ENCODE results near the gene OAF.

The OAF gene

DNA sequence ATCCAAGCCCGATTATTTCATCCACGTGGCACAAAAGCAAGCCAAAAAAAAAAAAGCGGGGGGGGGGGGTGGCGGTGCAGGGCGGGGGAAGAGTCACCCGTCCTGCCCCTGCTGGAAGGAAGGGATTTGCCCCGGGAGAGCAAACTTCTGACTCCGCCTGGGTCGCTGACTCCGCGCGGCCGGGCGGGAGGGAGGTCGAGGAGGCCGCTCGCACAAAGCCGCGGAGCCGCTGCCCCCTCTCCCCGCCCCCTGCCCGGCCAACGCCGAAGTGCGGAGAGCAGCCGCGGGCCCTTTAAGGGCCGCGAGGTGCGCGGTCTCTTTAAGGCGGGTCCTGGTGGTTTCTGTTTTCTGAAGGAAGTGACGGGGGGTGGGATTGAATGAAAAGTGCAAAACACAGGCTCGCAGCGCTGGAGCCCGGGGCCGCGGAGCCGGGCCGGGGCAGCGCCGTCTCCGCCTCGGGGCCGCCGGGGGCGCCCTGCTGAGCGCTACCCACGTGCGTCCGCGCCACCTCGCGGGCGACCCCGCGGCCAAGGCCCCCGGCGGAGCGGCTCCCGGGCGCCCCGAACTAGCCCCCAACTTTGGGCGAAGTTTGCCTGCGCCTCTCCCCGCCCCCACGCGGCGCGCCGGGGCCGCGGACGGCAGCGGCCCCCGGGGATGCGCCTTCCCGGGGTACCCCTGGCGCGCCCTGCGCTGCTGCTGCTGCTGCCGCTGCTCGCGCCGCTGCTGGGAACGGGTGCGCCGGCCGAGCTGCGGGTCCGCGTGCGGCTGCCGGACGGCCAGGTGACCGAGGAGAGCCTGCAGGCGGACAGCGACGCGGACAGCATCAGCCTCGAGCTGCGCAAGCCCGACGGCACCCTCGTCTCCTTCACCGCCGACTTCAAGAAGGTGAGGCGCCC lies at the start of gene OAF:
OAF (plus strand) TSS at position 407 of the 896 bp plus-strand sequence; CDS start at position 655, 248 bp downstream.
- H3K4me3 ChIP-seq (ENCODE audit: low read depth, low read length), result peak within 1 kb of the TSS; percentile 80
- TF ChIP-seq, protein P1, sequence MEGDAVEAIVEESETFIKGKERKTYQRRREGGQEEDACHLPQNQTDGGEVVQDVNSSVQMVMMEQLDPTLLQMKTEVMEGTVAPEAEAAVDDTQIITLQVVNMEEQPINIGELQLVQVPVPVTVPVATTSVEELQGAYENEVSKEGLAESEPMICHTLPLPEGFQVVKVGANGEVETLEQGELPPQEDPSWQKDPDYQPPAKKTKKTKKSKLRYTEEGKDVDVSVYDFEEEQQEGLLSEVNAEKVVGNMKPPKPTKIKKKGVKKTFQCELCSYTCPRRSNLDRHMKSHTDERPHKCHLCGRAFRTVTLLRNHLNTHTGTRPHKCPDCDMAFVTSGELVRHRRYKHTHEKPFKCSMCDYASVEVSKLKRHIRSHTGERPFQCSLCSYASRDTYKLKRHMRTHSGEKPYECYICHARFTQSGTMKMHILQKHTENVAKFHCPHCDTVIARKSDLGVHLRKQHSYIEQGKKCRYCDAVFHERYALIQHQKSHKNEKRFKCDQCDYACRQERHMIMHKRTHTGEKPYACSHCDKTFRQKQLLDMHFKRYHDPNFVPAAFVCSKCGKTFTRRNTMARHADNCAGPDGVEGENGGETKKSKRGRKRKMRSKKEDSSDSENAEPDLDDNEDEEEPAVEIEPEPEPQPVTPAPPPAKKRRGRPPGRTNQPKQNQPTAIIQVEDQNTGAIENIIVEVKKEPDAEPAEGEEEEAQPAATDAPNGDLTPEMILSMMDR (IDR thresholded peaks at IDR 0.05; ENCODE audit: low read depth, low read length), result no peak

DNA sequence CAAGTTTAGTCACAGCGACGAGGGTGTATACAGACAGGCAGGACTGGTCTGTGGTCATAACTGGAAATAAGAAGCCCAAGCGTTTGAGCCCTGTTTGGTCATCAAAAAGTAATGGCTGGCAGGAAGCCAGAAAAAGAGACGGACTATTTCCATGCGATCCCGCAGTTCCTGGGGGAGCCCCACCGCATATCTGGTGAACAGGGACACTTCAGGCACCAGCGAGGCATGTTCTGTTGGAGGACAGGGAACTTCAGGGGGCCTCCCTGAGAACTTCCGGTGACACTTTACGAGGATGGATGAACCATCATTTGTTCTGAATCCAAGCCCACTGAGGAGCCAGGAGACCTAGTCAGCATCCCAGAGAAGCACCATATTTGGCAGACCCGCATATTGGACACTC lies 43.2 kb upstream of the OAF start:
- H3K4me3 ChIP-seq (ENCODE audit: low read depth, low read length), result no peak overlapping the region
- TF ChIP-seq, protein P1 (IDR thresholded peaks at IDR 0.05; ENCODE audit: low read depth, low read length), result no peak

DNA sequence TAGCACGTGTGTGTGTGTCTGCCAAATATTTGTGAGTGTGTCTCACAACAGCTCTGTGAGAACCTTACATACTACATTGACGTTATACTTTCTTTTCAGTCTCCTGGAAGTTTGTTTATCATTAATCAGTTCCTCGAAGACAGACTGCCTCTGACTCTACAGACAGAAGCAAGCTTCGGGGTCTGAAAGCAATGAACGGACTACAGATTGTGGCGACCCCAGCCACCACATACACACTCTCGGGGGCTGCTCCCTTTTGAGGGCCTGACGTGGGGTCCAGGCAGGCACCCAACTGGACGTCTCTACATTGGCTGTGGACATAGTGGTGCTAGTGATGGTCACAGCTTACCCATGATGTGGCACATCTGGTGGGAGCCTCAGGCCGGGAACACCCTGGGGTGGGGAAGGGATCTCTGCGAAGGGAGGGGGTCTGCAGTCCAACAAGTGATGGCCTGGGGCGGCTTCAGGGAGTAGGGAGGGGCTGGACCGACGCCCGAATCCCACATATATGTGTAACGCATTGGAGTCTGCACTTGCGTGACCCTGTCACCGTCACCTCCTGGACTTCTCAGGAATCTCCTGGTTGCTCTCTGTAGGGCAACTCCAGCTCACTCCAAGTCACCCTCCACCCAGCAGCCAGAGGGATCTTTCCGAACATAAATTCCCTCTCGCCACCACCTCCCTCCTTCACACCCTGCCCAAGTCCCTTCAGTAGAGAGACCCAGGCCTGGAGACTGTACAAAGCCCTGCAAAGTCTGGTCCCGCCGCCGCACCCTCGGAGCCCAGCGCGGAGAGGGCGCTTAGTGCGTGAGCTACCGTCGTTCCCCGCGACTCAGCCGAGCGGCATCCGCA lies 42.5 kb upstream of the OAF start:
- TF ChIP-seq, protein P1 (IDR thresholded peaks at IDR 0.05; ENCODE audit: low read depth, low read length), result no peak
- H3K4me3 ChIP-seq (ENCODE audit: low read depth, low read length), result peak overlapping the region; percentile 55

DNA sequence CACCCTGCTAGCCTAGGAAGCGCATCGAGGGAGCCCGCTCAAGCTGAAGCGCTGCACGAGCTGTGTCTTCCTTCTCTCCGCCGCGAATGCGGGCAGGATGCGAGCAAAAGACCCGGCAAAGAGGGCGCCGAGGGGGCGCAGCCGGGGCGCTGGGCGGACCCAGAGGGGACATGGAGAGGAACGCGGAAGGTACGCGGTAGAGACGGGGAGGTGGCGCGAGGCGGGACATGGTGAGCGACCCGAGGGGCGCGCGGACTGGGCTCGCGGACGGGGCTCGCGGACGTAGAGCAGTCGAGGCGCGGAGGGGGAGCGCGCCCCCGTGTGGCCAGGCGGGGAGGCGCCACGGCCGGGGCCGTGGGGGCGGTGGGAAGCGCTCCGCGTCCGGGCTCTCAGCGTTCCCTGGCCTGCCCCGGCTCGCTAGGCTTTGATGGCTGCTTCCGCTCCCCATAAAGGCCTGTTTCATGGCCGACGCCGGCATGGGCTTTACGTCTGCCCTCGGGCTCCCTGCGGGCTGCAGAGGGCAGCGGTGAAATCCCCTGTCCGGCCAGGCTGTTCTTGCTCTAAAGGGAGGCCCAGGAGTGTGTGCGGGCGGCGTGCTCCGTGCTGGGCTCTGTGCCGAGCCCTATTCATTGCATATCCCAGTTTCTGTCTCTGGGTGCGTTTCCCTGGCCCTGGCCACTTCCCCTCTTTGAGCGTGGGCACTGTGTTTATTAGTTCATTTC lies 41.7 kb upstream of the OAF start:
- H3K4me3 ChIP-seq (ENCODE audit: low read depth, low read length), result peak overlapping the region; percentile 55

DNA sequence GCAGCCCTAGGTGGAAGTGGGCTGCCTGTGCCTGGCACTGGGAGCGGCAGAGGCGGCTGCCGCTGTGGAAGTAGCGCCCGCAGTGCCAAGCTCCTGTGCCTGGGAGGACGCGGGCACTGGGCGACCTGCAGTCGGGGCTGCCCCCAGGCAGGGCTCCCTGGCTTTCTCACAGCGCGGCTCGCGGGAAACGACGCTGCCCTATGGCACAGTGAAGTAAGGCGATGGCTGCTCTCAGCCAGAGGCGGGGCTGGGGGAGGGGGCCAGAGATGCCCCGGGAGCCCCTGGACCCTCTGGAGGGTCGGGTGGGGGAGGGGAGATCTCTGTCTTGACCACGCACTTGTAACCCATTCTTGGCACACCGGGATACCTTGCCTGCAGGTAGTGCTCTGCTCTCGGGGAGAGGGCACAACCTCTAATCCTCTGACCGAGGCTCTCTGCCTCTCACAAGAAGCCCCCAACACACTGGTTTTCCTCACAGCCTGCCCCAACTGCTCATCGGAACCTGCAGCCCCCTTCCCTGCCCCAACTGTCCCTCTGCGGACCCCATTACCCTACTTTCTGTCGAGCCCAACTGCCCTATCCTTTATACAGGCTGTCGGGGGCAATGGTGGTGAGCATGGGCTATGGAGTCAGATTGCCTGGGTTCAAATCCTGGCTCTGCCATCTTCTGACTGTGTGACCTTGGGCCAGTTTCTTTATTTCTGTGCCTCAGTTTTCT lies 40.7 kb upstream of the OAF start:
- TF ChIP-seq, protein P1 (IDR thresholded peaks at IDR 0.05; ENCODE audit: low read depth, low read length), result no peak
- no peak overlapping the region for H3K4me3 ChIP-seq (ENCODE audit: low read depth, low read length)

More for the DNA sequence above, 41.7 kb upstream of the OAF start:
- TF ChIP-seq, protein P1 (IDR thresholded peaks at IDR 0.05; ENCODE audit: low read depth, low read length), result peak; percentile 61

DNA sequence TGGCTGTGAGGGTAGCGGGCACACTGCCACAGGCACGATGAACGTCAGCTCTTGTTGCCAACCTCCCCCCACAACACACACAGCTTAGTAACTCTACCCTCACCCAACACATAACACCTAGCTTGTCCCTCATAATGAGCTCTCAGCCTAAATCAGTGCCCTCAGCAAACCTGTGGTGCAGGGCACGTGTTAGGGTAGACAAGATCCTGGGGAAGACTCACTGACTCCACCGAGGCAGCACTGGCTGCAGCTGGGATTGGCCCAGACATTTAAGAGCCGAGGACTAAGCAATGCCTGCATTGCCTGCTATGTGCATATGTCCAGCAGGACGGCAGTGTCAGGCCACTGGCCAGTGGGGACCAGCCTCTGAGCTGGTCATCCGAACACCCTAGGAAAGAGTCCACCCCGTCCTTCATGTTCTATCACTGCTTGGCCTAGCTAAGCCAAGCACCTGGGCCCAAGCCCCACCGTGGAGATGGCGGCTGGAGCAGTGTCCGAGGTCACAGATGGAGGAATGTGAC lies 40.0 kb upstream of the OAF start:
- H3K4me3 ChIP-seq (ENCODE audit: low read depth, low read length), result no peak overlapping the region

More for the DNA sequence above, 40.0 kb upstream of the OAF start:
- TF ChIP-seq, protein P1 (IDR thresholded peaks at IDR 0.05; ENCODE audit: low read depth, low read length), result no peak
